ENCODE measurements around the gene TRIM69.
"Not testable (repeated sequence)": the region's sequence is repeated elsewhere in the genome, so short reads cannot be mapped to it uniquely, and the experiment has no call there.

DNA sequence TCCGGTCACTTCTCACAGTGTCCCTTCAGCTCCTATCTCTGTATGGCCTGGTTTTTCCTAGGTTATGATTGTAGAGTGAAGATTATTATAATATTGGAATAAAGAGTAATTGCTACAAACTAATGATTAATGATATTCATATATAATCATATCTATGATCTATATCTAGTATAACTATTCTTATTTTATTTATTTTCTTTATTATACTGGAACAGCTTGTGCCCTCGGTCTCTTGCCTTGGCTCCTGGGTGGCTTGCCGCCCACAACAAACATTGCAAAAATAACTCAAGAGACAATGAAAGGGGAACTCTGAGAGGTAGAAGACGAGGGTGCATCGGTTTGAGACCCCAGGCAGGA lies 48.6 kb downstream of the TRIM69 start:
- TF ChIP-seq, protein P1, sequence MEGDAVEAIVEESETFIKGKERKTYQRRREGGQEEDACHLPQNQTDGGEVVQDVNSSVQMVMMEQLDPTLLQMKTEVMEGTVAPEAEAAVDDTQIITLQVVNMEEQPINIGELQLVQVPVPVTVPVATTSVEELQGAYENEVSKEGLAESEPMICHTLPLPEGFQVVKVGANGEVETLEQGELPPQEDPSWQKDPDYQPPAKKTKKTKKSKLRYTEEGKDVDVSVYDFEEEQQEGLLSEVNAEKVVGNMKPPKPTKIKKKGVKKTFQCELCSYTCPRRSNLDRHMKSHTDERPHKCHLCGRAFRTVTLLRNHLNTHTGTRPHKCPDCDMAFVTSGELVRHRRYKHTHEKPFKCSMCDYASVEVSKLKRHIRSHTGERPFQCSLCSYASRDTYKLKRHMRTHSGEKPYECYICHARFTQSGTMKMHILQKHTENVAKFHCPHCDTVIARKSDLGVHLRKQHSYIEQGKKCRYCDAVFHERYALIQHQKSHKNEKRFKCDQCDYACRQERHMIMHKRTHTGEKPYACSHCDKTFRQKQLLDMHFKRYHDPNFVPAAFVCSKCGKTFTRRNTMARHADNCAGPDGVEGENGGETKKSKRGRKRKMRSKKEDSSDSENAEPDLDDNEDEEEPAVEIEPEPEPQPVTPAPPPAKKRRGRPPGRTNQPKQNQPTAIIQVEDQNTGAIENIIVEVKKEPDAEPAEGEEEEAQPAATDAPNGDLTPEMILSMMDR (IDR thresholded peaks at IDR 0.05; ENCODE audit: low read depth, low read length, poor library complexity, severe bottlenecking): not testable (repeated sequence)
- not testable (repeated sequence) for TF ChIP-seq EZH2phosphoT487 (IDR thresholded peaks at IDR 0.05; ENCODE audit: borderline replicate concordance, low read length)

All from DOHH2 (cell line).